GM12891 (cell line): ENCODE measurements around the gene KRT37.

Experiments used
- PAX5 ChIP-seq: IDR thresholded peaks from 2 replicates; pipeline ENCODE4 v1.6.1; 2011; ENCODE audit warnings: low read length, moderate library complexity, mild to moderate bottlenecking; ENCODE audit not compliant: insufficient read depth, severe bottlenecking
- POLR2A ChIP-seq: IDR thresholded peaks from 2 replicates; pipeline ENCODE4 v1.6.1; 2011; ENCODE audit warnings: low read depth, low read length, control low read depth
- POLR2AphosphoS5 ChIP-seq: IDR thresholded peaks from 2 replicates; pipeline ENCODE4 v1.6.1; 2011; ENCODE audit warnings: low read depth, low read length, control low read depth

GRCh38 chr17:41466988-41467387 is 42.6 kb upstream of the KRT37 start, which contains the start of gene KRT32:
- TF ChIP-seq POLR2A: no peak
- TF ChIP-seq PAX5: no peak
- TF ChIP-seq POLR2AphosphoS5: no peak
